ENCODE measurements around the gene SMIM35. TPM values are rescaled to one million over a fixed set of nuclear protein-coding genes. Genes with fewer than 3 reads are reported as not detected.
A peak's percentile ranks its signal among the peaks of the same experiment; 100 is the strongest.

SMIM35 gene
- not detected for total RNA-seq

- no peak for ATAC-seq
- Mint-ChIP-seq H3K36me3 (peaks cover 22 to 34% of the 10 kb centered on the region in 2 donors), H3K9me3 (peaks cover 16 to 34% of the 10 kb centered on the region in 2 donors), H3K27ac (no peak within 1 kb of the TSS)
- DNase-seq (ENCODE audit: low spot score in 2 of 2) = no peak
These were observed at the start of gene SMIM35 for GRCh38 chr11:118086913-118087768. Gene SMIM35 (minus strand): TSS chr11:118086963. CDS start chr11:118086757, 206 bp downstream.

GRCh38 chr11:118136341-118136740 lies 49.6 kb upstream of the SMIM35 start:
- no peaks in the 10 kb centered on the region for H3K36me3 Mint-ChIP-seq
- no peak for ATAC-seq
- H3K9me3 Mint-ChIP-seq = no peaks in the 10 kb centered on the region

GRCh38 chr11:118135796-118136165 lies 49.0 kb upstream of the SMIM35 start:
- ATAC-seq = no peak
- Mint-ChIP-seq H3K9me3 (no peaks in the 10 kb centered on the region), H3K36me3 (no peaks in the 10 kb centered on the region), H3K27ac (peak overlapping the region in 1 of 2 donors; percentile 3)
- no peak for DNase-seq (ENCODE audit: low spot score in 2 of 2)

More at GRCh38 chr11:118136341-118136740, 49.6 kb upstream of the SMIM35 start:
- no peak overlapping the region for H3K27ac Mint-ChIP-seq
- no peak for DNase-seq (ENCODE audit: low spot score in 2 of 2)

GRCh38 chr11:118135051-118135795 lies 48.5 kb upstream of the SMIM35 start:
- no peaks in the 10 kb centered on the region for H3K9me3 Mint-ChIP-seq
- ATAC-seq = no peak

GRCh38 chr11:118133816-118134215 lies 47.1 kb upstream of the SMIM35 start:
- H3K27ac Mint-ChIP-seq = no peak overlapping the region
- ATAC-seq = no peak
- DNase-seq (ENCODE audit: low spot score in 2 of 2) = no peak
- H3K36me3 Mint-ChIP-seq = no peaks in the 10 kb centered on the region
- H3K9me3 Mint-ChIP-seq = no peaks in the 10 kb centered on the region

More at GRCh38 chr11:118135051-118135795, 48.5 kb upstream of the SMIM35 start:
- Mint-ChIP-seq H3K36me3 (no peaks in the 10 kb centered on the region), H3K27ac (peak overlapping the region in 1 of 2 donors; percentile 3)
- no peak for DNase-seq (ENCODE audit: low spot score in 2 of 2)

- ATAC-seq = no peak
- no peak for DNase-seq (ENCODE audit: low spot score in 2 of 2)
- Mint-ChIP-seq H3K9me3 (no peaks in the 10 kb centered on the region), H3K27ac (peak overlapping the region in 1 of 2 donors; percentile 28), H3K36me3 (no peaks in the 10 kb centered on the region)
These were observed 45.8 kb upstream of the SMIM35 start for GRCh38 chr11:118132385-118133151.

GRCh38 chr11:118129471-118130172 lies 42.9 kb upstream of the SMIM35 start:
- no peaks in the 10 kb centered on the region for H3K36me3 Mint-ChIP-seq
- ATAC-seq (no peak), DNase-seq (ENCODE audit: low spot score in 2 of 2) (no peak)
- no peak overlapping the region for H3K27ac Mint-ChIP-seq
- no peaks in the 10 kb centered on the region for H3K9me3 Mint-ChIP-seq

- Mint-ChIP-seq H3K9me3 (no peaks in the 10 kb centered on the region), H3K36me3 (no peaks in the 10 kb centered on the region), H3K27ac (no peak overlapping the region)
- DNase-seq (ENCODE audit: low spot score in 2 of 2) = no peak
- no peak for ATAC-seq
These were observed 42.1 kb upstream of the SMIM35 start for GRCh38 chr11:118128721-118129470.

GRCh38 chr11:118128310-118128709 lies 41.5 kb upstream of the SMIM35 start:
- ATAC-seq (no peak), DNase-seq (ENCODE audit: low spot score in 2 of 2) (no peak)
- H3K9me3 Mint-ChIP-seq = no peaks in the 10 kb centered on the region
- H3K27ac Mint-ChIP-seq = no peak overlapping the region
- no peaks in the 10 kb centered on the region for H3K36me3 Mint-ChIP-seq

GRCh38 chr11:118126082-118126838 lies 39.5 kb upstream of the SMIM35 start:
- Mint-ChIP-seq H3K36me3 (no peaks in the 10 kb centered on the region), H3K9me3 (no peaks in the 10 kb centered on the region), H3K27ac (peak overlapping the region in 1 of 2 donors; percentile 85)
- ATAC-seq = peak in 1 of 2 donors; percentile 88
- DNase-seq (ENCODE audit: low spot score in 2 of 2) = no peak

- H3K27ac Mint-ChIP-seq = no peak overlapping the region
- H3K36me3 Mint-ChIP-seq = no peaks in the 10 kb centered on the region
- ATAC-seq (no peak), DNase-seq (ENCODE audit: low spot score in 2 of 2) (no peak)
- no peaks in the 10 kb centered on the region for H3K9me3 Mint-ChIP-seq
These were observed 38.3 kb upstream of the SMIM35 start for GRCh38 chr11:118124929-118125535.

GRCh38 chr11:118120793-118121192 lies 34.0 kb upstream of the SMIM35 start:
- Mint-ChIP-seq H3K27ac (no peak overlapping the region), H3K36me3 (no peaks in the 10 kb centered on the region), H3K9me3 (no peaks in the 10 kb centered on the region)
- no peak for DNase-seq (ENCODE audit: low spot score in 2 of 2)
- no peak for ATAC-seq

- Mint-ChIP-seq H3K27ac (peak overlapping the region in 1 of 2 donors; percentile 12), H3K9me3 (no peaks in the 10 kb centered on the region), H3K36me3 (no peaks in the 10 kb centered on the region)
- peak in 1 of 2 donors; percentile 18 for ATAC-seq
- no peak for DNase-seq (ENCODE audit: low spot score in 2 of 2)
These were observed 31.2 kb upstream of the SMIM35 start for GRCh38 chr11:118117790-118118601.

GRCh38 chr11:118115048-118115447 lies 28.3 kb upstream of the SMIM35 start:
- H3K36me3 Mint-ChIP-seq = no peaks in the 10 kb centered on the region
- H3K9me3 Mint-ChIP-seq = no peaks in the 10 kb centered on the region
- H3K27ac Mint-ChIP-seq = no peak overlapping the region
- DNase-seq (ENCODE audit: low spot score in 2 of 2) = no peak
- no peak for ATAC-seq

All from activated naive CD4-positive, alpha-beta T cell treated with anti-CD3 and anti-CD28 coated beads, Interleukin-2, amount 50 U/mL, for 72 hours (primary cell).